ENCODE results near the gene FGF8.

Gene FGF8

GRCh38 chr10:101781984-101782810 lies 6.3 kb upstream of the FGF8 start:
- DNase-seq (ENCODE audit: low read depth in 2 of 2) = no peak

GRCh38 chr10:101781655-101781983 lies 5.7 kb upstream of the FGF8 start:
- no peak for DNase-seq (ENCODE audit: low read depth in 2 of 2)

- peak; percentile 50 to 69 for DNase-seq (ENCODE audit: low read depth in 2 of 2)
These were observed 5.1 kb upstream of the FGF8 start for GRCh38 chr10:101780818-101781654.

- DNase-seq (ENCODE audit: low read depth in 2 of 2) = no peak
These were observed 4.4 kb upstream of the FGF8 start for GRCh38 chr10:101780187-101780817.

GRCh38 chr10:101779544-101780186 lies 3.8 kb upstream of the FGF8 start:
- DNase-seq (ENCODE audit: low read depth in 2 of 2) = peak; percentile 82 to 86

- no peak for DNase-seq (ENCODE audit: low read depth in 2 of 2)
These were observed 3.0 kb upstream of the FGF8 start for GRCh38 chr10:101778781-101779543.

- no peak for DNase-seq (ENCODE audit: low read depth in 2 of 2)
These were observed 2.4 kb upstream of the FGF8 start for GRCh38 chr10:101778151-101778780.

- DNase-seq (ENCODE audit: low read depth in 2 of 2) = no peak
These were observed 1.8 kb upstream of the FGF8 start for GRCh38 chr10:101777619-101778145.

GRCh38 chr10:101776161-101776817 lies 375 bp upstream of the FGF8 start:
- DNase-seq (ENCODE audit: low read depth in 2 of 2) = no peak

GRCh38 chr10:101774589-101775272 lies 1.2 kb downstream of the FGF8 start:
- no peak for DNase-seq (ENCODE audit: low read depth in 2 of 2)

- no peak for DNase-seq (ENCODE audit: low read depth in 2 of 2)
These were observed 1.9 kb downstream of the FGF8 start for GRCh38 chr10:101773923-101774588.

- no peak for DNase-seq (ENCODE audit: low read depth in 2 of 2)
These were observed 2.8 kb downstream of the FGF8 start for GRCh38 chr10:101772895-101773761.

- DNase-seq (ENCODE audit: low read depth in 2 of 2) = no peak
These were observed 3.7 kb downstream of the FGF8 start for GRCh38 chr10:101772017-101772894.

GRCh38 chr10:101771380-101771779 lies 4.5 kb downstream of the FGF8 start:
- no peak for DNase-seq (ENCODE audit: low read depth in 2 of 2)

- no peak for DNase-seq (ENCODE audit: low read depth in 2 of 2)
These were observed 5.3 kb downstream of the FGF8 start for GRCh38 chr10:101770331-101771215.
